Measurements from ENCODE around the gene SOX6. TPM values are rescaled to one million over a fixed set of nuclear protein-coding genes. Genes with fewer than 3 reads are reported as not detected.

SOX6 gene
- polyA plus RNA-seq, 3 donors: not detected

GRCh38 chr11:16037179-16037578 lies 319.2 kb downstream of the SOX6 start:
- peaks cover 0 to 3% (median 3%) of the 10 kb centered on the region in 3 donors for H3K27me3 Mint-ChIP-seq (ENCODE audit: low read depth in 3 of 3)
- no peak for TF ChIP-seq CTCF (IDR thresholded peaks at IDR 0.05)
- no peaks in the 10 kb centered on the region for H3K4me1 Mint-ChIP-seq
- Histone ChIP-seq H4K20me1 (ENCODE audit: insufficient read depth, low read length) (no peaks in the 10 kb centered on the region), H3K4me2 (replicated peaks; ENCODE audit: extremely low read depth, low read length, poor library complexity, severe bottlenecking) (no peak overlapping the region), H3K9me3 (replicated peaks in 1 of 2; ENCODE audit: control insufficient read depth in 1 of 2, insufficient read depth in 1 of 2, low read length in 2 of 2) (no peaks in the 10 kb centered on the region), H3K27ac (ENCODE audit: low read depth in 1 of 2, low read length in 2 of 2) (no peak overlapping the region), H3K4me1 (ENCODE audit: control insufficient read depth in 1 of 2, insufficient read depth in 2 of 2, low read length in 2 of 2) (no peaks in the 10 kb centered on the region), H3K9ac (ENCODE audit: insufficient read depth, low read length, poor library complexity, severe bottlenecking) (no peak overlapping the region), H2AFZ (ENCODE audit: insufficient read depth, low read depth, low read length, poor library complexity, severe bottlenecking) (no peak overlapping the region), H3K36me3 (replicated peaks in 1 of 2; ENCODE audit: control insufficient read depth in 1 of 2, insufficient read depth in 2 of 2, low read length in 2 of 2) (no peaks in the 10 kb centered on the region), H3K4me3 (replicated peaks in 1 of 3; ENCODE audit: low read depth in 2 of 3, low read length in 3 of 3) (no peak overlapping the region), H3K79me2 (ENCODE audit: insufficient read depth, low read length) (no peaks in the 10 kb centered on the region), H3K27me3 (ENCODE audit: control insufficient read depth in 2 of 2, insufficient read depth in 2 of 2, low read length in 2 of 2) (no peaks in the 10 kb centered on the region)
- no peaks in the 10 kb centered on the region for H3K36me3 Mint-ChIP-seq
- no peak overlapping the region for H3K27ac Mint-ChIP-seq
- no peak for DNase-seq
- H3K9me3 Mint-ChIP-seq: no peaks in the 10 kb centered on the region
- intact Hi-C loops (cut with micrococcal nuclease): no loop called here
- no peak overlapping the region for H3K4me3 Mint-ChIP-seq

GRCh38 chr11:16036218-16036617 lies 320.1 kb downstream of the SOX6 start:
- 81% methylated on average over 3 of the region's 6 CpGs for WGBS (ENCODE audit: insufficient coverage)
- no peaks in the 10 kb centered on the region for H3K36me3 Mint-ChIP-seq

More at GRCh38 chr11:16036218-16036617, 320.1 kb downstream of the SOX6 start:
- Histone ChIP-seq H3K4me1 (ENCODE audit: control insufficient read depth in 1 of 2, insufficient read depth in 2 of 2, low read length in 2 of 2) (no peaks in the 10 kb centered on the region), H3K27ac (ENCODE audit: low read depth in 1 of 2, low read length in 2 of 2) (no peak overlapping the region), H4K20me1 (ENCODE audit: insufficient read depth, low read length) (no peaks in the 10 kb centered on the region), H3K4me2 (replicated peaks; ENCODE audit: extremely low read depth, low read length, poor library complexity, severe bottlenecking) (no peak overlapping the region), H3K27me3 (ENCODE audit: control insufficient read depth in 2 of 2, insufficient read depth in 2 of 2, low read length in 2 of 2) (no peaks in the 10 kb centered on the region), H3K4me3 (replicated peaks in 1 of 3; ENCODE audit: low read depth in 2 of 3, low read length in 3 of 3) (no peak overlapping the region), H3K79me2 (ENCODE audit: insufficient read depth, low read length) (no peaks in the 10 kb centered on the region), H2AFZ (ENCODE audit: insufficient read depth, low read depth, low read length, poor library complexity, severe bottlenecking) (no peak overlapping the region), H3K9ac (ENCODE audit: insufficient read depth, low read length, poor library complexity, severe bottlenecking) (no peak overlapping the region), H3K36me3 (replicated peaks in 1 of 2; ENCODE audit: control insufficient read depth in 1 of 2, insufficient read depth in 2 of 2, low read length in 2 of 2) (no peaks in the 10 kb centered on the region), H3K9me3 (replicated peaks in 1 of 2; ENCODE audit: control insufficient read depth in 1 of 2, insufficient read depth in 1 of 2, low read length in 2 of 2) (no peaks in the 10 kb centered on the region)
- H3K4me3 Mint-ChIP-seq: no peak overlapping the region
- no peak for DNase-seq
- intact Hi-C loops (cut with micrococcal nuclease): no loop called here
- no peaks in the 10 kb centered on the region for H3K9me3 Mint-ChIP-seq
- TF ChIP-seq CTCF (IDR thresholded peaks at IDR 0.05): no peak
- H3K4me1 Mint-ChIP-seq: no peaks in the 10 kb centered on the region
- peaks cover 0 to 3% (median 3%) of the 10 kb centered on the region in 3 donors for H3K27me3 Mint-ChIP-seq (ENCODE audit: low read depth in 3 of 3)
- H3K27ac Mint-ChIP-seq: no peak overlapping the region
